H9 (cell line): ENCODE results near the gene CD79A. TPM values are rescaled to one million over a fixed set of nuclear protein-coding genes. Genes with fewer than 3 reads are reported as not detected.

ENCODE experiments used
- DNase-seq: peaks from one replicate; pipeline ENCODE4 v3.0.0-alpha.2; 2017
- H2AFZ ChIP-seq: one replicate; pipeline ENCODE4 v1.6.1; 2013; ENCODE audit warnings: mild to moderate bottlenecking, low read length, control low read depth, moderate library complexity
- H2AK5ac ChIP-seq: 2 replicates; pipeline ENCODE4 v1.6.1; 2013; ENCODE audit warnings: low read length, control low read depth, mixed read lengths; ENCODE audit not compliant: insufficient read length
- H2BK120ac ChIP-seq: one replicate; pipeline ENCODE4 v1.6.1; 2013; ENCODE audit warnings: low read depth, mild to moderate bottlenecking, low read length, control low read depth, inconsistent platforms; ENCODE audit not compliant: poor library complexity, severe bottlenecking
- H2BK12ac ChIP-seq: 2 replicates; pipeline ENCODE4 v1.6.1; 2013; ENCODE audit warnings: low read length, control low read depth, mixed read lengths, low read depth; ENCODE audit not compliant: insufficient read length
- H2BK15ac ChIP-seq: 2 replicates; pipeline ENCODE4 v1.6.1; 2013; ENCODE audit warnings: low read depth, low read length, control low read depth
- H2BK20ac ChIP-seq: one replicate; pipeline ENCODE4 v1.6.1; 2013; ENCODE audit warnings: low read depth, mild to moderate bottlenecking, low read length, control low read depth, inconsistent platforms; ENCODE audit not compliant: poor library complexity, severe bottlenecking
- H2BK5ac ChIP-seq: 2 replicates; pipeline ENCODE4 v1.6.1; 2013; ENCODE audit warnings: low read length, control low read depth, mixed read lengths; ENCODE audit not compliant: insufficient read length
- H3K14ac ChIP-seq: 2 replicates; pipeline ENCODE4 v1.6.1; 2013; ENCODE audit warnings: low read length, control low read depth; ENCODE audit not compliant: insufficient read depth
- H3K18ac ChIP-seq: 2 replicates; pipeline ENCODE4 v1.6.1; 2013; ENCODE audit warnings: low read depth, mild to moderate bottlenecking, mixed read lengths, low read length, control low read depth; ENCODE audit not compliant: insufficient read length
- H3K23ac ChIP-seq: 2 replicates; pipeline ENCODE4 v1.6.1; 2013; ENCODE audit warnings: low read length, control low read depth, mixed read lengths, low read depth; ENCODE audit not compliant: insufficient read length
- H3K23me2 ChIP-seq: 2 replicates; pipeline ENCODE4 v1.6.1; 2013; ENCODE audit warnings: low read depth, mild to moderate bottlenecking, mixed read lengths, low read length, control low read depth; ENCODE audit not compliant: insufficient read length, poor library complexity, severe bottlenecking
- H3K27ac ChIP-seq: 2 replicates; pipeline ENCODE4 v1.5.1; 2013; ENCODE audit warnings: low read length, control low read depth, mixed read lengths, low read depth; ENCODE audit not compliant: insufficient read length
- H3K27me3 ChIP-seq: 2 replicates; pipeline ENCODE4 v1.6.1; 2013; ENCODE audit warnings: low read length, control low read depth, inconsistent platforms; ENCODE audit not compliant: insufficient read depth
- H3K4ac ChIP-seq: 2 replicates; pipeline ENCODE4 v1.6.1; 2013; ENCODE audit warnings: low read depth, mild to moderate bottlenecking, control low read depth, inconsistent platforms, low read length, moderate library complexity
- H3K4me1 ChIP-seq: 2 replicates; pipeline ENCODE4 v1.6.1; 2013; ENCODE audit warnings: low read length, control low read depth, inconsistent platforms; ENCODE audit not compliant: insufficient read depth
- H3K4me2 ChIP-seq: 2 replicates; pipeline ENCODE4 v1.6.1; 2013; ENCODE audit warnings: low read length, control low read depth, mixed read lengths; ENCODE audit not compliant: insufficient read length, insufficient read depth
- H3K56ac ChIP-seq: 2 replicates; pipeline ENCODE4 v1.6.1; 2013; ENCODE audit warnings: low read depth, mild to moderate bottlenecking, mixed read lengths, low read length, control low read depth; ENCODE audit not compliant: insufficient read length
- H3K79me1 ChIP-seq: 2 replicates; pipeline ENCODE4 v1.6.1; 2013; ENCODE audit warnings: low read depth, mild to moderate bottlenecking, moderate library complexity, low read length, control low read depth, inconsistent platforms; ENCODE audit not compliant: insufficient read depth, poor library complexity, severe bottlenecking
- H3K79me2 ChIP-seq: 2 replicates; pipeline ENCODE4 v1.6.1; 2013; ENCODE audit warnings: low read length, control low read depth, inconsistent platforms; ENCODE audit not compliant: insufficient read depth
- H3K9ac ChIP-seq: 2 replicates; pipeline ENCODE4 v1.6.1; 2013; ENCODE audit warnings: low read length, control low read depth, mixed read lengths; ENCODE audit not compliant: insufficient read length; ENCODE audit errors: extremely low read depth
- H3K9me3 ChIP-seq: one replicate; pipeline ENCODE4 v1.6.1; 2013; ENCODE audit warnings: low read depth, low read length, inconsistent platforms; ENCODE audit not compliant: control insufficient read depth
- H3T11ph ChIP-seq: one replicate; pipeline ENCODE4 v1.6.1; 2013; ENCODE audit warnings: mild to moderate bottlenecking, low read length, control low read depth, inconsistent platforms
- H4K20me1 ChIP-seq: one replicate; pipeline ENCODE4 v1.6.1; 2013; ENCODE audit not compliant: control insufficient read depth, insufficient read length, insufficient read depth
- H4K5ac ChIP-seq: 2 replicates; pipeline ENCODE4 v1.6.1; 2013; ENCODE audit warnings: low read depth, mild to moderate bottlenecking, mixed read lengths, low read length, control low read depth; ENCODE audit not compliant: insufficient read length
- H4K8ac ChIP-seq: replicated peaks from 2 replicates; pipeline ENCODE4 v1.6.1; 2013; ENCODE audit warnings: low read length, control low read depth, mixed read lengths, low read depth; ENCODE audit not compliant: insufficient read length
- H4K91ac ChIP-seq: 2 replicates; pipeline ENCODE4 v1.6.1; 2013; ENCODE audit warnings: low read depth, mild to moderate bottlenecking, moderate library complexity, mixed read lengths, low read length, control low read depth; ENCODE audit not compliant: insufficient read length
- H3K27ac Mint-ChIP-seq, 3 experiments: 2 replicates in 2 of 3; 3 replicates in 1 of 3; pipeline ENCODE4 v1.8.0; 2020 to 2021; ENCODE audit warnings: mixed read lengths in 3 of 3, mild to moderate bottlenecking in 1 of 3, moderate library complexity in 1 of 3
- H3K27me3 Mint-ChIP-seq: 2 replicates; pipeline ENCODE4 v1.8.0; 2021; ENCODE audit warnings: low read depth, mild to moderate bottlenecking, moderate library complexity, mixed read lengths
- H3K36me3 Mint-ChIP-seq, 3 experiments: 2 replicates in 2 of 3; 3 replicates in 1 of 3; pipeline ENCODE4 v1.8.0; 2020 to 2021; ENCODE audit warnings: low read depth in 3 of 3, mixed read lengths in 3 of 3; ENCODE audit not compliant: insufficient read depth in 1 of 3
- H3K4me1 Mint-ChIP-seq, 2 experiments: 2 replicates each; pipeline ENCODE4 v1.8.0; 2020; ENCODE audit warnings: mixed read lengths in 2 of 2
- H3K4me3 Mint-ChIP-seq, 2 experiments: 2 replicates in 1 of 2; 3 replicates in 1 of 2; pipeline ENCODE4 v1.8.0; 2020 to 2021; ENCODE audit warnings: mild to moderate bottlenecking in 2 of 2, mixed read lengths in 2 of 2, moderate library complexity in 1 of 2
- H3K9me3 Mint-ChIP-seq, 2 experiments: 2 replicates in 1 of 2; 3 replicates in 1 of 2; pipeline ENCODE4 v1.8.0; 2020; ENCODE audit warnings: mild to moderate bottlenecking in 2 of 2, mixed read lengths in 2 of 2, moderate library complexity in 1 of 2
- WGBS: extraction: QIAGEN DNeasy Blood & Tissue Kit; methylation state at CpG from one replicate; pipeline ENCODE4 v1.1.7; 2013; ENCODE audit warnings: missing lambda C conversion rate, low lambda C conversion rate, mixed read lengths; ENCODE audit not compliant: insufficient read length; ENCODE audit errors: extremely low coverage; 5-methylcytosine and 5-hydroxymethylcytosine counted together
- total RNA-seq: library from RNA; stranded (reverse); gene quantifications from 2 replicates; pipeline ENCODE4 v1.2.1, GENCODE V29; 2021
- TF ChIP-seq, protein P1 (sequence below): fragments of 200-600 bp; sonication (generic); conservative IDR thresholded peaks from 3 replicates; pipeline ENCODE4 v1.8.0; 2021; ENCODE audit warnings: antibody characterized with exemption, mild to moderate bottlenecking

Gene CD79A
- total RNA-seq, 1 experiment from 2014 or later = 0.22 TPM

DNA sequence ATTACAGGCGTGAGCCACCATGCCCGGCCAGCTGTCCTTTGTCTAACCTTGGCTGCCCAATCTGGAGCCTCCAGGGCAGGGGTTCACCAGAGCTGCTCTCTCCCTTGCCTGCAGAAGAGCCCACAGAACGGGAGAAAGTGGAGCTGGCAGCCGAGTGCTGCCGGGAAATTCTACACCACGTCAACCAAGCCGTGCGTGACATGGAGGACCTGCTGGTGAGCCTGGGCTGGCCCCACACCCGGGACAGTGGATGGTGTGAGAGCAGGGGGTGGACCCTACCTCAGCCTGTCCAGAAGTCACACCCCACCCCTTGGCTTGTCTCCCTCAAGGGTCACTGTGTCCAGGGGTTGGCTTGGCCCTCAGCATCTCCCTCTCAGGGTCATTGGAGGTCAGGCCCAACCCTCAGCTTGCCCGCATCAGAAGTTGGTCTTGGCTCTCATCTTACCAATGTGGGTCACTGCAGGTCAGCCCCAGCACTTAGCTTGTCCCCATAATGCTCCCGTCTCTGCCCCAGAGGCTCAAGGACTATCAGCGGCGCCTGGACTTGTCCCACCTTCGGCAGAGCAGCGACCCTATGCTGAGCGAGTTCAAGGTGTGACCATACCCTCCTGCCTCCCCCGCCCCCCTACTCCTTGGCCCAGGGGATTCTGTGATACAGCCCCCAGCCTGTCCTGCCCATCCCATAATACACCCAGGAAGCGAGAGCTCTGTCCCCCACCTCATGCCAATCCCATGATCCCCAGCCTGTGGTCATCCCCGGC lies 26.3 kb downstream of the CD79A start:
- H2BK5ac ChIP-seq = no peak overlapping the region
- no peak for DNase-seq
- no peaks in the 10 kb centered on the region for H3K4me1 ChIP-seq
- H3K4me1 Mint-ChIP-seq = peaks cover 0 to 14% of the 10 kb centered on the region in 2 experiments; a peak in 2 of 4 replicates
- H4K8ac ChIP-seq = no peak overlapping the region
- no peak overlapping the region for H2AK5ac ChIP-seq
- H3K27ac ChIP-seq = no peak overlapping the region
- H3K4me3 Mint-ChIP-seq = no peak overlapping the region
- no peak overlapping the region for H2AFZ ChIP-seq
- H2BK120ac ChIP-seq = no peak overlapping the region
- no peak overlapping the region for H3K4me2 ChIP-seq
- no peak overlapping the region for H2BK15ac ChIP-seq
- H3K14ac ChIP-seq = no peak overlapping the region
- H3K9ac ChIP-seq = no peak overlapping the region
- H3K18ac ChIP-seq = no peak overlapping the region
- no peak overlapping the region for H2BK20ac ChIP-seq
- no peak overlapping the region for H4K5ac ChIP-seq
- no peak overlapping the region for H4K91ac ChIP-seq
- peaks cover 19 to 69% (median 57%) of the 10 kb centered on the region in 3 experiments; a peak in 6 of 7 replicates for H3K36me3 Mint-ChIP-seq
- H3K4ac ChIP-seq = no peak overlapping the region
- peak overlapping the region in 1 of 3 experiments; percentile 79; a peak in 2 of 7 replicates for H3K27ac Mint-ChIP-seq
- no peak overlapping the region for H3K23ac ChIP-seq
- no peak overlapping the region for H3T11ph ChIP-seq
- peaks cover 2% of the 10 kb centered on the region; the same call in 1 of the 2 replicates for H3K27me3 Mint-ChIP-seq
- no peaks in the 10 kb centered on the region for H3K79me2 ChIP-seq
- H3K79me1 ChIP-seq = no peaks in the 10 kb centered on the region
- H3K9me3 ChIP-seq = no peaks in the 10 kb centered on the region
- no CpG with 5 or more reads among the region's 19 CpGs for WGBS
- H3K27me3 ChIP-seq = no peaks in the 10 kb centered on the region
- H4K20me1 ChIP-seq = no peaks in the 10 kb centered on the region
- no peaks in the 10 kb centered on the region for H3K9me3 Mint-ChIP-seq
- no peak overlapping the region for H2BK12ac ChIP-seq
- no peaks in the 10 kb centered on the region for H3K23me2 ChIP-seq
- TF ChIP-seq, protein P1, sequence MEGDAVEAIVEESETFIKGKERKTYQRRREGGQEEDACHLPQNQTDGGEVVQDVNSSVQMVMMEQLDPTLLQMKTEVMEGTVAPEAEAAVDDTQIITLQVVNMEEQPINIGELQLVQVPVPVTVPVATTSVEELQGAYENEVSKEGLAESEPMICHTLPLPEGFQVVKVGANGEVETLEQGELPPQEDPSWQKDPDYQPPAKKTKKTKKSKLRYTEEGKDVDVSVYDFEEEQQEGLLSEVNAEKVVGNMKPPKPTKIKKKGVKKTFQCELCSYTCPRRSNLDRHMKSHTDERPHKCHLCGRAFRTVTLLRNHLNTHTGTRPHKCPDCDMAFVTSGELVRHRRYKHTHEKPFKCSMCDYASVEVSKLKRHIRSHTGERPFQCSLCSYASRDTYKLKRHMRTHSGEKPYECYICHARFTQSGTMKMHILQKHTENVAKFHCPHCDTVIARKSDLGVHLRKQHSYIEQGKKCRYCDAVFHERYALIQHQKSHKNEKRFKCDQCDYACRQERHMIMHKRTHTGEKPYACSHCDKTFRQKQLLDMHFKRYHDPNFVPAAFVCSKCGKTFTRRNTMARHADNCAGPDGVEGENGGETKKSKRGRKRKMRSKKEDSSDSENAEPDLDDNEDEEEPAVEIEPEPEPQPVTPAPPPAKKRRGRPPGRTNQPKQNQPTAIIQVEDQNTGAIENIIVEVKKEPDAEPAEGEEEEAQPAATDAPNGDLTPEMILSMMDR = no peak
- no peak overlapping the region for H3K56ac ChIP-seq
